Endodermal cell (in vitro differentiated cells): ENCODE results near the gene GAS2. TPM values are rescaled to one million over a fixed set of nuclear protein-coding genes. Genes with fewer than 3 reads are reported as not detected.

Source experiments
- DNase-seq: peaks from one replicate; pipeline ENCODE4 v3.0.0-alpha.2; 2017
- H3K27ac ChIP-seq: 2 replicates; pipeline ENCODE4 v1.5.1; 2013; ENCODE audit warnings: mild to moderate bottlenecking, low read depth, low read length, moderate library complexity
- H3K27me3 ChIP-seq: 2 replicates; pipeline ENCODE4 v1.6.1; 2013; ENCODE audit warnings: mild to moderate bottlenecking, low read length, moderate library complexity; ENCODE audit not compliant: insufficient read depth, control insufficient read depth, poor library complexity, severe bottlenecking
- H3K36me3 ChIP-seq: 2 replicates; pipeline ENCODE4 v1.7.0; 2013; ENCODE audit warnings: mild to moderate bottlenecking, low read length, moderate library complexity; ENCODE audit not compliant: control insufficient read depth, insufficient read depth
- H3K4me1 ChIP-seq: one replicate; pipeline ENCODE4 v1.7.0; 2013; ENCODE audit warnings: low read length; ENCODE audit not compliant: control insufficient read depth, insufficient read depth
- H3K4me3 ChIP-seq: 2 replicates; pipeline ENCODE4 v1.5.1; 2013; ENCODE audit warnings: mild to moderate bottlenecking, low read length, moderate library complexity
- H3K9ac ChIP-seq: 2 replicates; pipeline ENCODE4 v1.6.1; 2013; ENCODE audit warnings: mild to moderate bottlenecking, low read length, moderate library complexity; ENCODE audit not compliant: poor library complexity, severe bottlenecking; ENCODE audit errors: extremely low read depth
- H3K9me3 ChIP-seq: 2 replicates; pipeline ENCODE4 v1.6.1; 2013; ENCODE audit warnings: mild to moderate bottlenecking, low read length, moderate library complexity; ENCODE audit not compliant: control insufficient read depth
- H3K27ac Mint-ChIP-seq: 2 replicates; pipeline ENCODE4 v1.8.0; 2020; ENCODE audit warnings: mixed read lengths
- H3K27me3 Mint-ChIP-seq: 2 replicates; pipeline ENCODE4 v1.8.0; 2021; ENCODE audit warnings: mild to moderate bottlenecking, mixed read lengths; ENCODE audit not compliant: insufficient read depth
- H3K36me3 Mint-ChIP-seq: 2 replicates; pipeline ENCODE4 v1.8.0; 2020; ENCODE audit warnings: low read depth, mixed read lengths
- H3K4me1 Mint-ChIP-seq: 2 replicates; pipeline ENCODE4 v1.8.0; 2020; ENCODE audit warnings: mixed read lengths
- H3K4me3 Mint-ChIP-seq: 2 replicates; pipeline ENCODE4 v1.8.0; 2020; ENCODE audit warnings: mild to moderate bottlenecking, moderate library complexity, mixed read lengths
- H3K9me3 Mint-ChIP-seq: 2 replicates; pipeline ENCODE4 v1.8.0; 2020; ENCODE audit warnings: mild to moderate bottlenecking, mixed read lengths
- CTCF ChIP-seq: fragments of 200-600 bp; sonication (generic); conservative IDR thresholded peaks from 2 replicates; pipeline ENCODE4 v1.5.0; 2021; ENCODE audit warnings: antibody characterized with exemption, mild to moderate bottlenecking
- WGBS, 2 experiments: methylation state at CpG; one replicate each; pipeline versions ENCODE4 v1.1.5 to v1.1.7; 2013; ENCODE audit warnings: missing lambda C conversion rate in 2 of 2, mixed read lengths in 1 of 2; ENCODE audit not compliant: insufficient coverage in 1 of 2, insufficient read length in 1 of 2; 5-methylcytosine and 5-hydroxymethylcytosine counted together
- total RNA-seq, 2 donors: library from RNA; stranded (reverse); fragmentation: NEBNext Ultra II Directional in 1 of 2; extraction: Animal tissue kit (Norgen Biotek cat#: 25700) in 1 of 2; gene quantifications; 2 replicates in 1 of 2; 3 replicates in 1 of 2; pipeline ENCODE4 v1.2.1, GENCODE V29; 2021

Gene GAS2
- total RNA-seq, 2 donors from 2014 or later, result 3.0 to 4.1 TPM

GRCh38 chr11:22764735-22765134 is 98.3 kb downstream of the GAS2 start:
- Histone ChIP-seq H3K9me3 (no peaks in the 10 kb centered on the region), H3K27me3 (no peaks in the 10 kb centered on the region), H3K27ac (no peak overlapping the region), H3K4me3 (no peak overlapping the region), H3K36me3 (no peaks in the 10 kb centered on the region), H3K4me1 (peaks cover 3% of the 10 kb centered on the region), H3K9ac (no peak overlapping the region)
- Mint-ChIP-seq H3K36me3 (no peaks in the 10 kb centered on the region), H3K27me3 (no peaks in the 10 kb centered on the region), H3K4me1 (peaks cover 12% of the 10 kb centered on the region), H3K4me3 (no peak overlapping the region), H3K9me3 (no peaks in the 10 kb centered on the region), H3K27ac (no peak overlapping the region)
- 96 to 100% methylated on average over 2 of the region's 2 CpGs for WGBS, 2 experiments
- TF ChIP-seq CTCF, result no peak
- no peak for DNase-seq

GRCh38 chr11:22768281-22768680 is 101.9 kb downstream of the GAS2 start:
- Histone ChIP-seq H3K4me1 (no peaks in the 10 kb centered on the region), H3K4me3 (no peak overlapping the region), H3K27me3 (no peaks in the 10 kb centered on the region), H3K9ac (no peak overlapping the region), H3K27ac (no peak overlapping the region), H3K36me3 (no peaks in the 10 kb centered on the region), H3K9me3 (no peaks in the 10 kb centered on the region)
- Mint-ChIP-seq H3K36me3 (no peaks in the 10 kb centered on the region), H3K27ac (no peak overlapping the region), H3K27me3 (no peaks in the 10 kb centered on the region), H3K4me1 (peaks cover 6% of the 10 kb centered on the region), H3K9me3 (no peaks in the 10 kb centered on the region), H3K4me3 (no peak overlapping the region)
- 88% methylated on average over 1 of the region's 1 CpG; no CpG with 5 or more reads in 1 of the 2 experiments for WGBS, 2 experiments
- DNase-seq, result no peak
- no peak for TF ChIP-seq CTCF

- H3K4me1 ChIP-seq, result no peaks in the 10 kb centered on the region
- 87 to 100% methylated on average over 1 of the region's 1 CpG for WGBS, 2 experiments
These were observed 102.7 kb downstream of the GAS2 start for GRCh38 chr11:22769081-22769480.

More at GRCh38 chr11:22769081-22769480, 102.7 kb downstream of the GAS2 start:
- H3K27me3 ChIP-seq, result no peaks in the 10 kb centered on the region
- H3K4me3 ChIP-seq, result no peak overlapping the region
- no peaks in the 10 kb centered on the region for H3K9me3 ChIP-seq
- H3K36me3 ChIP-seq, result no peaks in the 10 kb centered on the region
- H3K9ac ChIP-seq, result no peak overlapping the region
- no peak for DNase-seq
- Mint-ChIP-seq H3K9me3 (no peaks in the 10 kb centered on the region), H3K27ac (no peak overlapping the region), H3K4me1 (peaks cover 6% of the 10 kb centered on the region), H3K27me3 (no peaks in the 10 kb centered on the region), H3K4me3 (no peak overlapping the region), H3K36me3 (no peaks in the 10 kb centered on the region)
- no peak overlapping the region for H3K27ac ChIP-seq
- TF ChIP-seq CTCF, result no peak
